Prostate gland (tissue), 2 donors: ENCODE measurements around the gene TTC27. TPM values are rescaled to one million over a fixed set of nuclear protein-coding genes. Genes with fewer than 3 reads are reported as not detected.

Experiments used
- DNase-seq: peaks from one replicate; pipeline ENCODE4 v3.0.0-alpha.2; 2019; ENCODE audit warnings: low spot score
- H3K27ac ChIP-seq, 2 donors: fragments of 200-600 bp; sonication (generic); 2 replicates each; pipeline ENCODE4 v1.5.1; 2017 to 2019
- H3K27me3 ChIP-seq: fragments of 200-600 bp; sonication (generic); replicated peaks from 2 replicates; pipeline ENCODE4 v1.5.1; 2019; ENCODE audit not compliant: insufficient read depth
- H3K36me3 ChIP-seq, 2 donors: fragments of 200-600 bp; sonication (generic); 1 replicate in 1 of 2; 2 replicates in 1 of 2; pipeline versions ENCODE4 v1.5.1 to v1.8.1; 2017 to 2019
- H3K4me1 ChIP-seq: fragments of 200-600 bp; sonication (generic); replicated peaks from 2 replicates; pipeline ENCODE4 v1.5.1; 2019
- H3K4me3 ChIP-seq, 2 donors: fragments of 200-600 bp; sonication (generic); 2 replicates each; pipeline ENCODE4 v1.5.1; 2017 to 2019
- H3K9me3 ChIP-seq: fragments of 200-600 bp; sonication (generic); 2 replicates; pipeline ENCODE4 v1.5.1; 2017
- POLR2A ChIP-seq: fragments of 450-650 bp; IDR thresholded peaks from one replicate; pipeline ENCODE4 v1.6.1; 2016; ENCODE audit warnings: antibody characterized with exemption, mild to moderate bottlenecking
- POLR2AphosphoS5 ChIP-seq: sonication (generic); formaldehyde crosslinking; IDR thresholded peaks from one replicate; pipeline ENCODE4 v1.6.1; 2017; ENCODE audit warnings: antibody characterized with exemption
- WGBS: methylation state at CpG from one replicate; pipeline ENCODE4 v1.1.5; 2018; 5-methylcytosine and 5-hydroxymethylcytosine counted together
- intact Hi-C: fragments of 100-400 bp; cut with DNase I; formaldehyde crosslinking; loops from one replicate; pipeline ENCODE4 v1.14.2; 2022
- total RNA-seq, 2 donors: library from RNA; depleted of rRNA; stranded (reverse); fragments of >200 nt; gene quantifications; one replicate each; pipeline ENCODE4 v1.1.0, GENCODE V29; 2016
- TF ChIP-seq, protein P1 (sequence below), 4 experiments: fragments of 200-600 bp in 2 of 4; fragments of 450-650 bp in 2 of 4; sonication (generic) in 2 of 4; IDR thresholded peaks; 1 replicate in 3 of 4; 2 replicates in 1 of 4; pipeline ENCODE4 v1.5.1; 2016 to 2019; ENCODE audit warnings: antibody characterized with exemption in 4 of 4, mild to moderate bottlenecking in 2 of 4, moderate library complexity in 2 of 4

Gene TTC27
- total RNA-seq, 2 donors from 2014 or later: 13.0 to 15.6 TPM

DNA sequence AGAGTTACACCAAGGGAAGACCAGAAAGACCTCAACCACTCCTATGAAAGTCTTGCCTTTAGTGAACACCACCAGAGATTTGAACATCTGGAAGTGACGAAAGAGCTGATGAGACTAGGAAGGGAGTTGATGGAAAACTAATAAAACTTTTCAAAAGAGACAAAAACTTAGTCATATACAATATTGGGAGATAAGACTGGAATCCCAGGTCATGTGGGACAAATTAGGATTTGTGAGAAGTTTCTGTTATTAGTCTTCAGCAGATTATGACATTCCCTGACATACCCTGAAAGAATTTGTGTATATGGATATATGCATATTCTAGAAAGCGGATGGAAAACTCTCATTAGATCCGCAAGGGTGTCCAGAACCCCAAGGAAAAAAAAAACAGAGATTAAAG is 173.9 kb downstream of the TTC27 start:
- TF ChIP-seq, protein P1, sequence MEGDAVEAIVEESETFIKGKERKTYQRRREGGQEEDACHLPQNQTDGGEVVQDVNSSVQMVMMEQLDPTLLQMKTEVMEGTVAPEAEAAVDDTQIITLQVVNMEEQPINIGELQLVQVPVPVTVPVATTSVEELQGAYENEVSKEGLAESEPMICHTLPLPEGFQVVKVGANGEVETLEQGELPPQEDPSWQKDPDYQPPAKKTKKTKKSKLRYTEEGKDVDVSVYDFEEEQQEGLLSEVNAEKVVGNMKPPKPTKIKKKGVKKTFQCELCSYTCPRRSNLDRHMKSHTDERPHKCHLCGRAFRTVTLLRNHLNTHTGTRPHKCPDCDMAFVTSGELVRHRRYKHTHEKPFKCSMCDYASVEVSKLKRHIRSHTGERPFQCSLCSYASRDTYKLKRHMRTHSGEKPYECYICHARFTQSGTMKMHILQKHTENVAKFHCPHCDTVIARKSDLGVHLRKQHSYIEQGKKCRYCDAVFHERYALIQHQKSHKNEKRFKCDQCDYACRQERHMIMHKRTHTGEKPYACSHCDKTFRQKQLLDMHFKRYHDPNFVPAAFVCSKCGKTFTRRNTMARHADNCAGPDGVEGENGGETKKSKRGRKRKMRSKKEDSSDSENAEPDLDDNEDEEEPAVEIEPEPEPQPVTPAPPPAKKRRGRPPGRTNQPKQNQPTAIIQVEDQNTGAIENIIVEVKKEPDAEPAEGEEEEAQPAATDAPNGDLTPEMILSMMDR (IDR thresholded peaks at IDR 0.05): no peak
- no peak for TF ChIP-seq POLR2A
- no peak for TF ChIP-seq POLR2AphosphoS5
- no peak overlapping the region for H3K4me3 ChIP-seq
- H3K9me3 ChIP-seq: no peaks in the 10 kb centered on the region
- H3K27me3 ChIP-seq: no peaks in the 10 kb centered on the region
- no peak for DNase-seq
- intact Hi-C loops: no loop called here
- no peak overlapping the region for H3K27ac ChIP-seq
- WGBS: 97% methylated on average over 3 of the region's 3 CpGs
- no peaks in the 10 kb centered on the region for H3K4me1 ChIP-seq
- no peaks in the 10 kb centered on the region for H3K36me3 ChIP-seq

DNA sequence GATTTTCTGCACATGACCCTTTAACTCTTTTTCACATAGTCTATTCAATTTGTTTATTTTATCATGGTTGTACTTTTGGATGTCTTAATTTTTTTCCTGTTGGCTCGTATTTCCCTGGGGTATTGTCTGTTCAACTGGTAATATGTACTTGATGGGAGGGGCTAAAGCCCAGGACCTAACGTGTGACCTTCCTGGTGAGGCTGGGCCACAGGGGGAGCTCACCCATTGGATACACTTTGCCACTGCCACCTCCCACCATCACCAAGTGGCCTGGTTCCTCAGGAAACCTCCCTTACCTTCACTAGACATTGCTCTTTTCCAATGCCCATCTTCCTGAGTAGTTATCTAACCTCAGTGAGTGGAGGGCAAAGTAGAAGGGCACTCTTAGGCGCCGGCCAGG is 175.0 kb downstream of the TTC27 start:
- Histone ChIP-seq H3K9me3 (no peaks in the 10 kb centered on the region), H3K4me3 (no peak overlapping the region), H3K27me3 (no peaks in the 10 kb centered on the region), H3K4me1 (no peaks in the 10 kb centered on the region), H3K27ac (no peak overlapping the region), H3K36me3 (no peaks in the 10 kb centered on the region)
- TF ChIP-seq, protein P1 (IDR thresholded peaks at IDR 0.05): no peak
- TF ChIP-seq POLR2AphosphoS5 (no peak), POLR2A (no peak)
- no peak for DNase-seq
- 93% methylated on average over 4 of the region's 4 CpGs for WGBS
- intact Hi-C loops: no loop called here

DNA sequence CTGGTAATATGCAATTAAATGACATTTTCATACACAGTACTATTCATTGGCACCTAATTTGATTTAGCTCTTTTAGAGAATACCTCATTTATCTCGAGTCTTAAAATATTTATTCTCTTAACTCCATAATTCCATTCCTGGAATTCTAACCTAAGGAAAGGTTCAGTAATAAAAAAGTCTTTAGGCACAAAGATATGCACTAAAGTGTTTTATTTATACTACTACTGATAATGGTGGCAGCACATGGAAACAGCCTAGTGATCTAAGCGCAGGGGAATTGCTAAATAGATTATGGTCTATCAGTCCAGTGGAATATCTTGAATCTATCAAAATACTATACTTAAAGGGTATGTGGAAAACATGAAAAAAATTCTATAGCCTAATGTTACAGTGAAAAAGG is 176.4 kb downstream of the TTC27 start:
- Histone ChIP-seq H3K27ac (no peak overlapping the region), H3K4me3 (no peak overlapping the region), H3K36me3 (no peaks in the 10 kb centered on the region), H3K27me3 (no peaks in the 10 kb centered on the region), H3K4me1 (no peaks in the 10 kb centered on the region), H3K9me3 (no peaks in the 10 kb centered on the region)
- 83% methylated on average over 2 of the region's 2 CpGs for WGBS
- TF ChIP-seq, protein P1 (IDR thresholded peaks at IDR 0.05): no peak
- TF ChIP-seq POLR2A (no peak), POLR2AphosphoS5 (no peak)
- intact Hi-C loops: no loop called here
- DNase-seq: no peak

DNA sequence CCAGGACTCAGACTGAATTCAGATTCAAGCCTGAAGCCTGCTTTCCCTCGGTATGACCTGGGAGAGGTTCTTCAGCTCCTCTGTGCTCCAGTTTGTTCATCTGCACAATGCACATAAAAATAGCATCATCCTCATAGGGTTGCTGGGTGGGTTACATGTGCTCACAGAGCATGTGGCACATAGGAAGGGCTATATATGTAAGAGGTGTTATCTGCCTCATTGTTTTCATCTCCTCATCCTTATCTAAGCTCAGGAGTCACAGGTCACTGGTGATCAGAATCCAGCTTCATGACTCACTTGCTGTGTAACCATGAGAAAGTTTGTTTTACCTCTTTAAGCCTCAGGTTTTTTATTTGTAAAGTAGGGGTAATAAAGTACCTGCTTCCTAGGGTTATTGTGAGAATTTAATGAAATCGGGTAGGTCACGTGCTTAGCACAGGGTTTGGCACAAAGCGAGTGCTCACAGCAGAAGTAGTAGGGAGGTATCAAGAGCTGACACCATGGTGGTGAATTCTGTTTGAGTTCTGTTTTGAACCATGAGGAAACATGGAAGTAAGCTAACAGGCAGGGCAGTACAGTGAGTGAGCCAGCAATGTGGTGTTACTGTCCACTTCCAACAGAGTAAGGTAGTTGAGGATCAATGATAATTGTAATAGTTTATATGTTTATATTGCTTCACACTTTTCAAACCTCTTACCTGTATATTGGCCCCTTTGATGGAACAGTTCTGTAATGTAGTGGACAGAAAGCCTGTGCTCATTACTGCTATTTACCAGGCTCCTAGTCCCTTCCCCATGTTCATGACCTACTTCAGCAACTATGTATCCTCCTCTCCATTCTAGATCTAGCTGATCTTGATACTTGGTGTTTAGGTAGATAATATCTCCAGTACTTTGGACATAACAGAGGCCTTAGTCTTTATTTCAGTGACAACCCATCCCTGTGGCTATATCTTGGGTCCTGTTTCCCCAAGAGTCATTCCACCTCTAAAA is 177.6 kb downstream of the TTC27 start:
- no peak overlapping the region for H3K4me3 ChIP-seq
- no peaks in the 10 kb centered on the region for H3K36me3 ChIP-seq
- 73% methylated on average over 4 of the region's 4 CpGs for WGBS
- H3K27ac ChIP-seq: no peak overlapping the region
- no peak for DNase-seq
- H3K27me3 ChIP-seq: no peaks in the 10 kb centered on the region
- TF ChIP-seq, protein P1 (IDR thresholded peaks at IDR 0.05): no peak
- TF ChIP-seq POLR2AphosphoS5 (no peak), POLR2A (no peak)
- no peaks in the 10 kb centered on the region for H3K9me3 ChIP-seq
- no peaks in the 10 kb centered on the region for H3K4me1 ChIP-seq
- intact Hi-C loops: no loop called here

DNA sequence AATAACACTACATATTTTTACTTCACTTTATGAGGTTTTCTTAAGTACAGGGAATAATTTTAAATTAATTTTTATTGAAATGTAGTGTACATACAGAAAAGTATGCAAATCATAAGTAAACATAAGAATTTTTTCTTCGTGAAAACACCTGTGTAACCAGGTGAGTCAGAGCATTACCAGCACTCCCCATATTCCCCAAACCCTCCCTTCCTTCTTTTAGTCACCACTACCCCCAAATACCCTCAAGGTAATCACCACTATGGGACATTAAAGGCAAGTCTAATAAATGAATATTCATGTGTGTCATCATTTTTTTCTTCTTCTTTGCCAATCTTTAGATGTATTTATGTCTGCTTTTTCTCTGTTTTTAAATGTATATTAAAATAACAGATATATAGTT is 179.0 kb downstream of the TTC27 start:
- Histone ChIP-seq H3K27me3 (no peaks in the 10 kb centered on the region), H3K9me3 (no peaks in the 10 kb centered on the region), H3K4me3 (no peak overlapping the region), H3K27ac (no peak overlapping the region), H3K4me1 (no peaks in the 10 kb centered on the region), H3K36me3 (no peaks in the 10 kb centered on the region)
- no peak for DNase-seq
- intact Hi-C loops: no loop called here
- WGBS: 57% methylated on average over 1 of the region's 1 CpG
- TF ChIP-seq, protein P1 (IDR thresholded peaks at IDR 0.05): no peak
- TF ChIP-seq POLR2AphosphoS5: no peak
- no peak for TF ChIP-seq POLR2A
